NCI-H524 treated with DMSO at 0.1 percent for 48 hours (cell line): ENCODE results near the gene ELMO2.

Experiments used
- DNase-seq: peaks from one replicate; lab custom pipeline; 2025; lab: John Stamatoyannopoulos, UW

Gene ELMO2

DNA sequence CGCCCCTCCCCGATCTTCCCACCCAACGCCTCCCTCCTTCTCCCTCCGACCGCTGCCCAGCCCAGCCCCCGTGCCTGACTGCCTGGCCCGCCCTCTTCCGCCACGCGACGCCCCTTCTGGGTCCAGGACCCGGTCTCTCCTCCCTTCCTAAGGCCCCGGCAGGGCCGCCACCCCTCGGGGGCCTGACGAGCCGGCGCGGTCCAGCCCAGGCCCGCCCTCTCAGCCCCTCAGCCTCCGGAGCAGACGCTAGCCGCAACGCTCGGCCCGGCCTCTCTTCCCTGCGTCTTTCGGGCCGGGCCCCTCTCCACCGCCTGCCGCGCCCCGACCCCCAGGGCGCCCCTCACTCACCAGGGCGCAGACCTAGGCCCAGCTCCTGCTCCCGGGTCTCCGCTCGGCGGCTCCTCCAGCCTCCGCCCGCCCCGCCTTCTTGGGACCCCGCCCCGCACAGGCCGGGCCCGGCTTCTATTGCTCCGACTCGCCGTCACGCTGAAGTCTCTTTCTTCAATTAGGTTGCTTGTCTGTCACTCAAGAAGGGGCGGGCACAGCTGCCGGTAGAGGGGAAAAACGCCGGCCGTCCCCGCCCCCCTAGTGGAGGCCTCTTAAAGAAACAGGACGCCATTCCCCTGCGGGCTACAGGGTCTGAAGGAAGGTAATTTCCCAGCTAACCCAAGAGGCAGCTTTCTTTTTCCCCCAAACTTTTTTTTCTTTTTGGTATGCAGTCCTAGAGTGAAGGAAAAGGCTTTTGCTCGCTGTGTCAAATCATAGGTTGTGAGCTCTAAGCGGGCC is at the start of gene ELMO2:
ELMO2 (minus strand) TSS at position 416 of the 786 bp plus-strand sequence. CDS start 12,133 bp downstream, outside the sequence.
- peak; percentile 91 for DNase-seq

DNA sequence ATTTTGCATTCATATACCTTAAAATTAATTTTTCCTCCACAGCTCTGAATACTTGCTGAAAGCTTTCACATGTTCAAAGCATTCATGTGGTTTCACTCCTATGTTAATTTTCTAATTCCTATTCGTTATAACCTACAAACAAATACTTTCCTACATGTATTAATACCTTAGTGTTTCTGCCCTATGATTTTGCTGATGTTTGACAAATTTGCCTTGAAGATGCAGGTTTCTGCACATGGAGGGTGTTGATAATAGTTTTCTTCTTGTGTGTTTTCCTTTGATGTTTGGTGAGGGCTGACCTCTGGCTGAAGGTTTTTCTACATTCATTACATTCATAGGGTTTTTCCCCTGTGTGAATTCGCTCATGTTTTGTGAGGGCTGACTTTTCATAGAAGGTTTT is 49.3 kb upstream of the ELMO2 start:
- no peak for DNase-seq

DNA sequence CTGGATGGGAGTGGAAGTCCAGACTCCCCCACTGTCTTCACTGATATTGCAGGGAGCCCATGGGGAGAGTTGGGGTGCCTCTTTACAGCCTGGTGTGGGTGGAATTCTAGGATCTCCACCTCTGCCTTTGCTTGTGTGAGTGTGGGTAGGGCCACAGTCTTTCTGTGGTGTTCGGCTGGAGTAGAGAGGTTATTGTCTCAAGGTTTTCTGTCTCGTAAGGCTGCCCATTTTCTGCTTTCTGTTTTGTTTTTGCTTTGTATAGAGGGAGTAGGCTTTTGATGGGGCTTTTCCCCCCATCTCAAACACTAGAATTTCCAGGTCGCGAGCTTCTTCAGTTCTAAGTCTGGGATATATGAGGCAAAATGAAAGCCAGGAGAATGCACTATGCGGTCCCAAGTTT is 40.4 kb upstream of the ELMO2 start:
- no peak for DNase-seq

GRCh38 chr20:46439837-46440236 is 33.4 kb upstream of the ELMO2 start:
- DNase-seq = no peak

GRCh38 chr20:46438156-46438750 is 31.8 kb upstream of the ELMO2 start:
- peak; percentile 39 for DNase-seq

GRCh38 chr20:46435146-46435545 is 28.7 kb upstream of the ELMO2 start:
- DNase-seq = no peak

DNA sequence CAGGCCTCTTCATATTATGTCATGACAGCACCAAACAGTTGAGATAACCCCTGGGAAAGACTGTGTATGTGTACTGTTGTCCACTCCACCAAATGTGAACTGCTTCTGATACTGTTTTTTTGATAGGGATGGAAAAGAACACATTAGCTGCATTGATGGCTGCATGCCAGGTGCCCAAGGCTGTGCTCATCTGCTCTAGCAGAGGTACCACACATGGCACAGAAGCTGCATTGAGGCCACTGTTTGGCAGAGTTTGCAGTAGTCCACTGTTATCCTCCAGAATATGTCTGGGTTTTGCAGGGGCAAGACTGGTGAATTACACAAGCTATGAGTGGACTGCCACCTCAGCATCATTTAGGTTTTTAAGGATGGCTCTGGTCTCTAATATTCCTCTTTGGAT is 28.2 kb upstream of the ELMO2 start:
- DNase-seq = no peak

DNA sequence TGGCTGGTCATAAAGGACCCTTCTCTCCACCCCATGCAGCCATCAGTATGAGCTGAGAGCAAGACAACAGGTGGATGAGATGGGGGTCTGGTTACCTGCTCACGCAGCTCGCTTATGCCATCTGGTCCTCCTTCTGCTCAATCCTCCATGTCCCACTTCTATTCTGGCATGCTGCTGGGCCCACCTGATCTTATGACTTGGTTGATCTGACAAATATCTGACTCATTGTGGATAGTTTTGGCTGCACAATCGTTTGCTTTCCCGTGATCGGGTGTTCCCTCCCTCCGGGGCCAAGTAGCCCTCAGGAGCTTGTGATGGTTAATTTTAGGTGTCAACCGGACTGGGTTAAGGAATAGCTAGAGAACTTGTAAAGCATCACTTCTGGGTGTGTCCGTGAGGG is 26.6 kb upstream of the ELMO2 start:
- DNase-seq = peak; percentile 93

DNA sequence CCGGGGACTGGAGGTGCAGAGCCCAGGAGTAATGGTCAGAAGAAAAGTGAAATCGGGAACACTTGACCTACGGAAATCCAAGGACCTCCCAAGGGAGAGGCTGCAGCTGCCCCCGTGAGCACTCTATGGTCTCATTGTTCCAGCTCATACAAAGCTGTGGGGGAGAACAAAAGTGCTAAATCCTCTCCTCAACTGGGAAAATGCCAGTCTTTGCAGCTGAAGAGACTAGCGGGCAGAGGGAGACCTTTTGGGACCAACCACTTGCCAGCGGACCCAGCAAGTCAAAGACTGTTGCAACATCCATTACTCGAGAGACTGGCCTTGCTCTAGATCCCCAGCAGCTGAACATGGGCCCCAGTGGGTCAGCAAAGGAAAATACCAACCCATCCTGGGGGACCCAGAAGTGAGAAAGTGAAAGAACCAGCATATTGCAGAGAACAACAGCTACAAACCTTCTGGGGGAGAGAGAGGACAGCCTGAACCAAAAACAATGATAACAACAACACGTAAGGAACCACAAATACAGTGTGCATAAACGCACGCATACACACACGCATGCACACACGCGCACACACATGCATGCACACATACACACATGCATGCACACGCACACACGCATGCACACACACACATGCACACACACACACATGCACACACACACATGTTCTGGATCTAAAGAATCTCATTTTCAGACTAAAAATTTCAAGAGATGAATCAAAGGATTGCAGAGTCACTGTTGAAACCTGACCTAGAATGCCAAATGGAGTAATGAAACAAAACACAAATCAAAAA is 24.7 kb upstream of the ELMO2 start:
- DNase-seq = no peak

DNA sequence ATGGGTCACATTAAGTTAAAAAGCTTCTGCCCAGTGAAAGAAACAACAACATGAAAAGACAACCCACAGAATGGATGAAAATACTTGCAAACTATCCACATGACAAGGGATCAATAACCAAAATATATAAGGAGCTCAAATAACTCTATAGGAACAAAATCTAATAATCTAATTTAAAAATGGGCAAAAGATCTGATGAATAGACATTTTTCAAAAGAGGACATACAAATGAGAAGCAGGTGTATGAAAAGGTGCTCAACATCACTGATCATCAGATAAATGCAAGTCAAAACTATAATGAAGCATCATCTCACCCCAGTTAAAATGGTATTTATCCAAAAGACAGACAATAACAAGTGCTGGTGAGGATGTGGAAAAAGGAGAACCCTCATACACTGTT is 21.0 kb upstream of the ELMO2 start:
- no peak for DNase-seq

DNA sequence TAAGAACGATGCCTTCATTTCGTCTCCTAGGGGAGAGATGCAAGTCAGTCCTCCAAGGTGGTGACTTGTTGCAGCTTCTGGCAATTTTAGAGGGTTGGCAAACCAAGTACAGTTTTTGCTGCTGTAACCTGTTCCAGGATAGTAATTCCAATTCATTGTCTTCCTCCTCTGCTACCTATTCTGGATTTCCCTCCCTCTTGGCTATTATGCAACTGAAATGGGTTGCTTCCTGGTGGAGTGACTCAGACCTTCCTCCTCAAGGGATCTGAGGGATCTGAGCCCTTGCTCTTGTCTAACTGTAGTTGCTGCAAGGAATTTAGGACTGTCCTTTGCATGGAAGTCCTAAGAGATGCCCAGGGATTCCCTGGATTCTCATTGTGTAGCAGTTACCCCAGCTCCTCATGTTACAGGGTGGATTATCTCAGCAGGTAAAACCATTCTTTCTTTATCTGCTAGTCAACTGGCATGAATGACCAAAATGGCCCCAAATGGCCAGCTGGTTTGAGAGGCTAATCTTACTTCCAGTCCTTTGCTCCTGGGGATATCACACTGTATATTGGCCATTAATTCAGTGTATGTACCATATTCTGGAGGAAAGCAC is 17.6 kb upstream of the ELMO2 start:
- no peak for DNase-seq

GRCh38 chr20:46423342-46423741 is 16.9 kb upstream of the ELMO2 start:
- no peak for DNase-seq

GRCh38 chr20:46420878-46421277 is 14.5 kb upstream of the ELMO2 start:
- DNase-seq = no peak

DNA sequence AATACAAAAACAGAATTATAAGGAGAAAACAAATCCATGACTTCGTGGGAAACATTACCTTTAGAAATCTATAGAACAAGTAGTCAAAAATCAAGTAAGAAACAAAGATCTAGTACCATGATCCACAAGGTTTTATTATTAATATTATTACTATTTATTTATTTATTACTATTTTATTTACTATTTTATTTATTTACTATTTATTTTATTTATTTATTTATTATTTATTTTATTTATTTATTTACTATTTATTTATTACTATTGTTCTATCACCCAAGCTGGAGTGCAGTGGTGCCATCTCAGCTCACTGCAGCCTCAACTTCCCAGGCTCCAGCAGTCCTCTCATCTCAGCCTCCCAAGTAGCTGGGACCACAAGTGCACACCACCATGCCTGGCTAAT is 13.5 kb upstream of the ELMO2 start:
- DNase-seq = no peak

- DNase-seq = peak; percentile 58
These were observed 10.4 kb upstream of the ELMO2 start for GRCh38 chr20:46416839-46417238.

- DNase-seq = no peak
These were observed 10.0 kb upstream of the ELMO2 start for GRCh38 chr20:46416421-46416820.

GRCh38 chr20:46415773-46416172 is 9.4 kb upstream of the ELMO2 start:
- DNase-seq = no peak

- no peak for DNase-seq
These were observed 8.2 kb upstream of the ELMO2 start for GRCh38 chr20:46414608-46415007.

GRCh38 chr20:46411637-46412036 is 5.2 kb upstream of the ELMO2 start:
- DNase-seq = no peak

DNA sequence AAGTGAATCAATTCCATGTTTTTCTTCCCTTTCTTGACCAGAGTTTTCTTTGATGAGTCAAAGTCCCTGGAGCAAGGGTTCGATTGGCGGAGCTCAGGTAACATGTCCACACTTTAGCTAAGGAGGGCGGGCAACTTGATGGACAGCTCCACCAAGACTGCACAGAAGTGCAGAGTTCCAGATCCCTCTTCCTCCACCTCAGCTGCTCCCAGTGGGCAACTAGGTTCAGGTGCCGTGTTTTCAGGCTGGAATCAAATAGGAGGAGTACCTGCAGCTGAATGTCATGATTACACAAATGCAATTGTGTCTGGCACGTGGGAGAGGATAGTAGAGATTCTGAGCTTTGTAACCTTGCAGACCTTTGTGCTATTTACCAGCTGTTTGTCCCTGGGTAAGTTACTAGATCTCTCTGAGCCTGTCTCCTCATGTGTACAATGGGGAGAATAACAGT is 1.9 kb upstream of the ELMO2 start:
- DNase-seq = no peak

GRCh38 chr20:46407671-46407996 is 1.2 kb upstream of the ELMO2 start:
- no peak for DNase-seq

DNA sequence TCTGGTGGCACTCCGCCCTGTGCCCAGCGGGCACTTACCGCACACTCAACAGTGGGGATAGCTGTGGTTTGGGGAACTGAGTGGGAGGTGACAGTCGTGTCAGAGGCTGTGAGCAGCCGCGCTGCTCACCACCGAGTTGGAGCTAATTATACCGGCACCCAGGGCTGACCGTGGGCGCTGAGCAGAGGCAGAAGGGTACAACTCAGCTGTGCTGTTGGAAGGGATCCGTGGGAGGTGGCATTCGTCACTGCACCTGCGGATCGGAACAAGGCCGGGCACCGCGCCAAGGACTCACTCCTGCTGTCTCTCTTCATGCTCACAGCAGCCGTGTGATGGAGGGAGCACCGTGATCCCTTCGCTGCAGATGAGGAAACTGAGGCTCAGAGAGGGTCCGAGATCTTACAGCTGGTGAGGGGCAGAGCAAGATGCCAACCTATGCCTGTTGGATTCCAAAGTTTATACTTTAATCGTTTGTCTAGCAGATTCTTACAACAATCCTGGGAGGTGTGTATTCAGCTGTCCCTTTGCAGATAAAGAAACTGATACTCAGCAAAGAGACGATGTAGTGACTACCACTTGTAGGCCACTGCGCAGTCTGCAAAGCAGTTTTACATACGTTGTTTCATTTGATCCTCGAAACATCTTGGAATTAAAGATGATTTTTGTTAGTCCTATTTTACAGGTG is 713 bp upstream of the ELMO2 start:
- no peak for DNase-seq
